Heart left ventricle (tissue), 13 donors: Measurements from ENCODE around the gene TUBA4B.

Experiments used
- CTCF ChIP-seq, 12 donors: fragments of 200-600 bp; sonication (generic) in 4 of 12; IDR thresholded peaks; one replicate each; pipeline versions ENCODE4 v1.5.0 to v1.8.0; 2018 to 2022; ENCODE audit warnings: antibody characterized with exemption in 12 of 12, mild to moderate bottlenecking in 5 of 12
- POLR2A ChIP-seq, 2 donors: fragments of 450-650 bp; IDR thresholded peaks; one replicate each; pipeline ENCODE4 v1.6.1; 2017; ENCODE audit warnings: antibody characterized with exemption in 2 of 2, mild to moderate bottlenecking in 2 of 2, moderate library complexity in 2 of 2
- donor health status: ischemic (EF 13 %, LVEDD 7.1; RV severe dilation, severe dysfunction).
- donor health status: DM: no; HTN: yes; CAD: no.
- donor health status: DM: no; HTN: no; CAD: no.
- donor health status: ischemic (EF 25% LVEDD 6.9; RV normal size, moderate dysfunction).
- donor health status: ischemic (EF 25% LVEDD 5.7; RV mildly dilated, moderate dysfunction).
- donor health status: ischemic (EF 35%, LVEDD 5.7; RV mildly dilated, moderate dysfunction).
- donor health status: nonischemic (EF 11% LVEDD 7.7; RV severe dilation, severe dysfunction).
- donor health status: DM: yes; HTN: yes; CAD: no.
- donor health status: PGD.
- donor health status: ischemic (EF 29% LVEDD 5.4; RV normal size, mild dysfunction).
- donor health status: nonischemic (EF 23%, LVEDD 6.1; RV moderate dilation, normal function).

GRCh38 chr2:219218732-219219701 lies 34.0 kb upstream of the TUBA4B start, which contains the start of gene ABCB6:
- no peak for TF ChIP-seq CTCF (IDR thresholded peaks at IDR 0.05)
- TF ChIP-seq POLR2A (IDR thresholded peaks at IDR 0.05): peak; percentile 7 to 84
